HCT116 (cell line): ENCODE measurements around the gene RABGAP1. TPM values are rescaled to one million over a fixed set of nuclear protein-coding genes. Genes with fewer than 3 reads are reported as not detected.

Source experiments
- ATAC-seq: fragments of 200-7000 bp; cut with Tn5 transposase; 2 replicates; pipeline ENCODE4 v1.9.1; 2020; ENCODE audit warnings: mild to moderate bottlenecking, moderate library complexity
- BruUV-seq: library from RNA; stranded (reverse); fragments of 400-500 nt; replicated peaks from 2 replicates; lab custom pipeline; 2021; lab: Mats Ljungman, UMichigan
- CTCF ChIA-PET: fragments of 300-600 bp; sonication (Branson Sonifier 250); formaldehyde crosslinking; loops from one replicate; lab custom pipeline; 2021; ENCODE audit warnings: antibody characterized with exemption; lab: Charles Lee
- POLR2A ChIA-PET: fragments of 300-600, 350-600 bp; sonication (Branson Sonifier 250); formaldehyde crosslinking; loops from one replicate; lab custom pipeline; 2021; ENCODE audit warnings: antibody characterized with exemption; lab: Charles Lee
- RAD21 ChIA-PET, 2 experiments: fragments of 300-600 bp; sonication (Branson Sonifier 250); formaldehyde crosslinking; loops; one replicate each; lab custom pipeline; 2023; ENCODE audit warnings: low total read pairs in 2 of 2; ENCODE audit not compliant: uncharacterized antibody in 2 of 2, unreplicated experiment in 2 of 2, low non-redundant PET in 1 of 2; lab: Charles Lee
- DNase-seq: peaks from one replicate; pipeline ENCODE4 v3.0.0-alpha.2; 2010; ENCODE audit warnings: low read depth, low spot score
- H2AFZ ChIP-seq: fragments of 200-600 bp; shearing (Covaris generic), sonication (generic); 2 replicates; pipeline ENCODE4 v1.6.1; 2017; ENCODE audit warnings: low read depth, mixed run types, mixed read lengths, antibody characterized with exemption, low read length; ENCODE audit not compliant: poor library complexity, severe bottlenecking
- H3K27ac ChIP-seq: 2 replicates; pipeline ENCODE4 v1.5.1; 2012; ENCODE audit warnings: low read depth, low read length
- H3K27me3 ChIP-seq: fragments of 200-600 bp; sonication (generic); 2 replicates; pipeline ENCODE4 v1.6.1; 2016; ENCODE audit warnings: mixed run types, low read length, mixed read lengths; ENCODE audit not compliant: insufficient read depth
- H3K36me3 ChIP-seq, 2 experiments: fragments of 200-500 bp in 1 of 2; fragments of 200-600 bp in 1 of 2; sonication (Bioruptor generic) in 1 of 2; sonication (generic) in 1 of 2; 2 replicates each; pipeline versions ENCODE4 v1.5.1 to v1.6.1; 2014 to 2016; ENCODE audit warnings: low read length in 2 of 2, inconsistent platforms in 1 of 2, mixed read lengths in 1 of 2, mixed run types in 1 of 2; ENCODE audit not compliant: insufficient read depth in 2 of 2, control insufficient read depth in 1 of 2
- H3K4me1 ChIP-seq, 2 experiments: fragments of 200-600 bp in 1 of 2; sonication (generic) in 1 of 2; 2 replicates each; pipeline versions ENCODE4 v1.5.1 to v1.6.1; 2012 to 2017; ENCODE audit warnings: low read length in 2 of 2, inconsistent platforms in 1 of 2, mild to moderate bottlenecking in 1 of 2, mixed read lengths in 1 of 2, mixed run types in 1 of 2, moderate library complexity in 1 of 2; ENCODE audit not compliant: insufficient read depth in 2 of 2, control insufficient read depth in 1 of 2
- H3K4me2 ChIP-seq: fragments of 200-600 bp; sonication (generic); 2 replicates; pipeline ENCODE4 v1.6.1; 2017; ENCODE audit warnings: mixed run types, low read length, mixed read lengths
- H3K4me3 ChIP-seq, 2 experiments: fragments of 200-600 bp in 1 of 2; sonication (generic) in 1 of 2; replicated peaks in 1 of 2; 2 replicates each; pipeline ENCODE4 v1.5.1; 2011 to 2016; ENCODE audit warnings: low read length in 2 of 2, control low read depth in 1 of 2, low read depth in 1 of 2, mild to moderate bottlenecking in 1 of 2, mixed read lengths in 1 of 2, mixed run types in 1 of 2
- H3K79me2 ChIP-seq: fragments of 200-600 bp; sonication (generic); 2 replicates; pipeline ENCODE4 v1.6.1; 2017; ENCODE audit warnings: mild to moderate bottlenecking, mixed run types, low read length, moderate library complexity, mixed read lengths; ENCODE audit not compliant: insufficient read depth
- H3K9ac ChIP-seq: fragments of 200-600 bp; sonication (generic); 2 replicates; pipeline ENCODE4 v1.6.1; 2016; ENCODE audit warnings: low read length, mixed read lengths
- H3K9me2 ChIP-seq: fragments of 200-600 bp; sonication (generic), shearing (Covaris generic); 2 replicates; pipeline ENCODE4 v1.6.1; 2017; ENCODE audit warnings: mixed run types, mild to moderate bottlenecking, moderate library complexity; ENCODE audit not compliant: insufficient read depth
- H3K9me3 ChIP-seq, 2 experiments: fragments of 200-500 bp in 1 of 2; fragments of 200-600 bp in 1 of 2; sonication (Bioruptor generic) in 1 of 2; sonication (generic) in 1 of 2; 2 replicates each; pipeline ENCODE4 v1.6.1; 2014 to 2017; ENCODE audit warnings: low read length in 2 of 2, mixed read lengths in 2 of 2, inconsistent platforms in 1 of 2, low read depth in 1 of 2, mild to moderate bottlenecking in 1 of 2, mixed run types in 1 of 2, moderate library complexity in 1 of 2; ENCODE audit not compliant: control insufficient read depth in 1 of 2, insufficient read depth in 1 of 2
- H4K20me1 ChIP-seq: fragments of 200-600 bp; sonication (generic), shearing (Covaris generic); 2 replicates; pipeline ENCODE4 v1.6.1; 2017; ENCODE audit warnings: mixed run types, mild to moderate bottlenecking, moderate library complexity; ENCODE audit not compliant: insufficient read depth
- CEBPB ChIP-seq: IDR thresholded peaks from 2 replicates; pipeline ENCODE4 v1.6.1; 2012; ENCODE audit warnings: low read depth
- EGR1 ChIP-seq: IDR thresholded peaks from 2 replicates; pipeline ENCODE4 v1.6.1; 2012; ENCODE audit warnings: low read depth
- ELF1 ChIP-seq: IDR thresholded peaks from 2 replicates; pipeline ENCODE4 v1.6.1; 2012; ENCODE audit warnings: low read depth, borderline replicate concordance
- EZH2phosphoT487 ChIP-seq: fragments of 200-600 bp; IDR thresholded peaks from 2 replicates; pipeline ENCODE4 v1.6.1; 2018; ENCODE audit warnings: antibody characterized with exemption, borderline replicate concordance
- FOSL1 ChIP-seq: IDR thresholded peaks from 2 replicates; pipeline ENCODE4 v1.6.1; 2012; ENCODE audit warnings: low read depth
- POLR2AphosphoS5 ChIP-seq: IDR thresholded peaks from 2 replicates; pipeline ENCODE4 v1.6.1; 2011; ENCODE audit warnings: mild to moderate bottlenecking, low read depth, low read length, moderate library complexity
- RAD21 ChIP-seq: IDR thresholded peaks from 2 replicates; pipeline ENCODE4 v1.6.1; 2012; ENCODE audit warnings: low read depth, mild to moderate bottlenecking
- SIN3A ChIP-seq: IDR thresholded peaks from 2 replicates; pipeline ENCODE4 v1.6.1; 2012; ENCODE audit warnings: low read depth
- SP1 ChIP-seq: IDR thresholded peaks from 2 replicates; pipeline ENCODE4 v1.6.1; 2012; ENCODE audit warnings: low read depth
- SRF ChIP-seq: IDR thresholded peaks from 2 replicates; pipeline ENCODE4 v1.6.1; 2012; ENCODE audit warnings: low read depth
- TCF7L2 ChIP-seq: IDR thresholded peaks from 2 replicates; pipeline ENCODE4 v1.7.0; 2011; ENCODE audit warnings: borderline replicate concordance, inconsistent platforms; ENCODE audit not compliant: insufficient read depth, insufficient read length; ENCODE audit errors: extremely low read depth
- ZFX ChIP-seq: fragments of 450-650 bp; IDR thresholded peaks from 2 replicates; pipeline ENCODE4 v1.6.1; 2017
- ZNF274 ChIP-seq: fragments of 200-500 bp; sonication (Bioruptor generic); IDR thresholded peaks from 2 replicates; pipeline ENCODE4 v1.6.1; 2014; ENCODE audit warnings: mild to moderate bottlenecking, low read depth, low read length, inconsistent platforms
- intact Hi-C: fragments of 100-400 bp; cut with micrococcal nuclease; formaldehyde crosslinking; loops from 2 replicates; pipeline ENCODE4 v1.10.0; 2022
- total RNA-seq: library from RNA; stranded (reverse); gene quantifications from one replicate; pipeline ENCODE4 v1.2.1, GENCODE V29; 2021; ENCODE audit not compliant: unreplicated experiment
- TF ChIP-seq, protein P1 (sequence below): IDR thresholded peaks from 2 replicates; pipeline ENCODE4 v1.6.1; 2012
- TF ChIP-seq, protein P2 (sequence below): IDR thresholded peaks from 2 replicates; pipeline ENCODE4 v1.6.1; 2011; ENCODE audit warnings: mild to moderate bottlenecking, low read length, moderate library complexity; ENCODE audit not compliant: insufficient replicate concordance; ENCODE audit errors: extremely low read depth

The RABGAP1 gene
- total RNA-seq, 1 experiment from 2014 or later: 29.7 TPM

DNA sequence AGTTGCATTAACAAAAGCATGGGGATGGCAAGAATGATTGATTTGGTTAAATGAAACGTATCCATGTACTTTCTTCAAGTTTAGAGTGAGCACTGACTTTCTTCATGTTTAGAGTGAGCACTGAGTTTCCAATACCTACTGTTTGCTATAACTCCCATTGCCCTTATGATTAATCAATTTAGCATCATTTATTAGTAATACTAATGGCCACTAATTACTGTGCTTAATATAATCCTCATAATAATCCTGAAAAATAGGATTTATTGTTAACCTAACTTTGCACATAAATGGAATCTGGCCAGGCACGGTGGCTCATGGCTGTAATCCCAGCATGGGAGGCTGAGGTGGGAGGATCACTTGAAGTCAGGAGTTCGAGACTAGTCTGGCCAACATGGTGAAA, 70.6 kb downstream of the RABGAP1 start:
- Histone ChIP-seq H2AFZ (no peak overlapping the region), H3K4me2 (no peak overlapping the region)
- intact Hi-C loops: no loop called here

DNA sequence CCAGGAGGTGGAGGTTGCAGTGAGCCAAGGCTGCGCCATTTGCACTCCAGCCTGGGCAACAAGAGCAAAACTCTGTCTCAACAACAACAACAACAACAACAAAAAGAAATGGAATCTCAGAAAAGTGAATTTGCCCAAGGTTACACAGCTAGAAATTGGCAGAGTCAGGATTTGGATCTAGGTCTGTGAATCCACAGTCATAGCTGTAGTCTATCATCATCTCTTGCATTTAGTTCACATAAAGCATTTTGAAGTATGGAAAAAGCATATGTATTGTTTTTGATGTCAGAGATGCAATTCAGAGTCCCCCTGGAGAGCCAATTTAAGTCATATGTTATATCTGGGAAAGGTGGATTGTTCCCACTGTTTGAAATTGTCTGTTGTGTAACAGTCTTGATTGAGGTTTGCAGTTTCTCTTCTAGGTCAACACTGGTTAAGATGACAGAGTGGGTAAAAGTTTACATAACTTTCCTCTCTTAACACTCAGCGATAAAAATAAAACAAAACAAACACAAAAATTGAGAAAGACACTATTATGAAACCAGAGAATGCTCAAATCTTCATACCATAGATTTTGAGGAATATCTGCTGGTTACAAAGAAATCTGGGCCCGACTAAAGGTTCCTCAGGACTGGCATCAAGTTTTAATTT, 71.2 kb downstream of the RABGAP1 start:
- Histone ChIP-seq H3K36me3 (peaks cover 20% of the 10 kb centered on the region in 2 experiments), H3K27ac (no peak overlapping the region), H3K4me1 (no peaks in the 10 kb centered on the region), H3K9ac (no peak overlapping the region), H4K20me1 (no peaks in the 10 kb centered on the region), H3K4me3 (no peak overlapping the region), H3K9me2 (no peaks in the 10 kb centered on the region), H3K79me2 (no peaks in the 10 kb centered on the region), H3K9me3 (no peaks in the 10 kb centered on the region), H3K27me3 (no peaks in the 10 kb centered on the region), H3K4me2 (no peak overlapping the region), H2AFZ (no peak overlapping the region)
- TF ChIP-seq SRF (no peak), ZNF274 (no peak), CEBPB (no peak), RAD21 (no peak), EZH2phosphoT487 (no peak)
- TF ChIP-seq, protein P1, sequence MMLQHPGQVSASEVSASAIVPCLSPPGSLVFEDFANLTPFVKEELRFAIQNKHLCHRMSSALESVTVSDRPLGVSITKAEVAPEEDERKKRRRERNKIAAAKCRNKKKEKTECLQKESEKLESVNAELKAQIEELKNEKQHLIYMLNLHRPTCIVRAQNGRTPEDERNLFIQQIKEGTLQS: no peak
- ChIA-PET RAD21 (no interaction called here), POLR2A (no interaction called here), CTCF (no interaction called here)
- no TSS peak for BruUV-seq
- ATAC-seq: no peak
- intact Hi-C loops: no loop called here
- DNase-seq: no peak

More for the DNA sequence above, 70.6 kb downstream of the RABGAP1 start:
- H3K27ac ChIP-seq: no peak overlapping the region
- CTCF ChIA-PET: no interaction called here
- POLR2A ChIA-PET: no interaction called here
- no peaks in the 10 kb centered on the region for H3K9me2 ChIP-seq
- H4K20me1 ChIP-seq: no peaks in the 10 kb centered on the region
- H3K4me1 ChIP-seq: no peaks in the 10 kb centered on the region
- no peak overlapping the region for H3K9ac ChIP-seq
- no peak overlapping the region for H3K4me3 ChIP-seq
- no peaks in the 10 kb centered on the region for H3K79me2 ChIP-seq
- RAD21 ChIA-PET: no interaction called here
- ATAC-seq (no peak), DNase-seq (no peak)
- TF ChIP-seq SRF (no peak), TCF7L2 (no peak), FOSL1 (no peak), SIN3A (no peak), SP1 (no peak), RAD21 (no peak), ZNF274 (no peak), POLR2AphosphoS5 (no peak), ELF1 (no peak), EGR1 (no peak), ZFX (no peak)
- TF ChIP-seq, protein P2, sequence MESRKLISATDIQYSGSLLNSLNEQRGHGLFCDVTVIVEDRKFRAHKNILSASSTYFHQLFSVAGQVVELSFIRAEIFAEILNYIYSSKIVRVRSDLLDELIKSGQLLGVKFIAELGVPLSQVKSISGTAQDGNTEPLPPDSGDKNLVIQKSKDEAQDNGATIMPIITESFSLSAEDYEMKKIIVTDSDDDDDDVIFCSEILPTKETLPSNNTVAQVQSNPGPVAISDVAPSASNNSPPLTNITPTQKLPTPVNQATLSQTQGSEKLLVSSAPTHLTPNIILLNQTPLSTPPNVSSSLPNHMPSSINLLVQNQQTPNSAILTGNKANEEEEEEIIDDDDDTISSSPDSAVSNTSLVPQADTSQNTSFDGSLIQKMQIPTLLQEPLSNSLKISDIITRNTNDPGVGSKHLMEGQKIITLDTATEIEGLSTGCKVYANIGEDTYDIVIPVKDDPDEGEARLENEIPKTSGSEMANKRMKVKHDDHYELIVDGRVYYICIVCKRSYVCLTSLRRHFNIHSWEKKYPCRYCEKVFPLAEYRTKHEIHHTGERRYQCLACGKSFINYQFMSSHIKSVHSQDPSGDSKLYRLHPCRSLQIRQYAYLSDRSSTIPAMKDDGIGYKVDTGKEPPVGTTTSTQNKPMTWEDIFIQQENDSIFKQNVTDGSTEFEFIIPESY: no peak
- H3K36me3 ChIP-seq: peaks cover 15 to 17% of the 10 kb centered on the region in 2 experiments
- no peaks in the 10 kb centered on the region for H3K27me3 ChIP-seq
- no peaks in the 10 kb centered on the region for H3K9me3 ChIP-seq
- BruUV-seq: no TSS peak
